OCI-LY7 (cell line): ENCODE results near the gene PIGX. TPM values are rescaled to one million over a fixed set of nuclear protein-coding genes. Genes with fewer than 3 reads are reported as not detected.

Experiments used
- Bru-seq: library from RNA; stranded (reverse); fragments of 400-500 nt; gene quantifications from one replicate; lab custom pipeline; 2021; lab: Mats Ljungman, UMichigan
- BruChase-seq, 2 experiments: library from RNA; stranded (reverse); fragments of 400-500 nt; gene quantifications; one replicate each; lab custom pipeline; 2021; lab: Mats Ljungman, UMichigan
- BruUV-seq: library from RNA; stranded (reverse); fragments of 400-500 nt; replicated peaks from 2 replicates; lab custom pipeline; 2021; lab: Mats Ljungman, UMichigan
- CTCF ChIA-PET: fragments of 300-600 bp; sonication (Branson Sonifier 250); formaldehyde crosslinking; loops from one replicate; lab custom pipeline; 2022; ENCODE audit warnings: antibody characterized with exemption; ENCODE audit not compliant: unreplicated experiment; lab: Charles Lee
- POLR2A ChIA-PET: fragments of 300-600 bp; sonication (Branson Sonifier 250); formaldehyde crosslinking; loops from one replicate; lab custom pipeline; 2022; ENCODE audit warnings: antibody characterized with exemption; lab: Charles Lee
- DNase-seq: peaks from one replicate; pipeline ENCODE4 v3.0.0-alpha.2; 2015; ENCODE audit warnings: low spot score
- H2AFZ ChIP-seq: fragments of 200-600 bp; sonication (generic), shearing (Covaris generic); 2 replicates; pipeline ENCODE4 v1.6.1; 2014; ENCODE audit warnings: mild to moderate bottlenecking, antibody characterized with exemption, low read length, moderate library complexity
- H3K27ac ChIP-seq: fragments of 200-600 bp; sonication (generic); 2 replicates; pipeline ENCODE4 v1.5.1; 2014; ENCODE audit warnings: mixed run types, low read depth, mild to moderate bottlenecking, moderate library complexity, low read length, inconsistent platforms; ENCODE audit not compliant: poor library complexity, severe bottlenecking
- H3K36me3 ChIP-seq: fragments of 200-600 bp; sonication (generic); 2 replicates; pipeline ENCODE4 v1.6.1; 2014; ENCODE audit warnings: mild to moderate bottlenecking, antibody characterized with exemption, low read length, moderate library complexity, mixed read lengths; ENCODE audit not compliant: insufficient read depth
- H3K4me1 ChIP-seq: fragments of 200-600 bp; sonication (generic); 2 replicates; pipeline ENCODE4 v1.5.1; 2014; ENCODE audit warnings: mild to moderate bottlenecking, low read length; ENCODE audit not compliant: insufficient read depth, poor library complexity, severe bottlenecking
- H3K4me2 ChIP-seq: fragments of 200-600 bp; sonication (generic); 2 replicates; pipeline ENCODE4 v1.6.1; 2014; ENCODE audit warnings: mild to moderate bottlenecking, low read length
- H3K4me3 ChIP-seq: fragments of 200-600 bp; sonication (generic); 2 replicates; pipeline ENCODE4 v1.5.1; 2014; ENCODE audit warnings: mild to moderate bottlenecking, low read depth, low read length; ENCODE audit not compliant: poor library complexity, severe bottlenecking
- H3K79me2 ChIP-seq: fragments of 200-600 bp; sonication (generic); 2 replicates; pipeline ENCODE4 v1.6.1; 2016; ENCODE audit warnings: low read depth, mild to moderate bottlenecking, low read length, moderate library complexity, mixed read lengths; ENCODE audit not compliant: insufficient read depth
- H3K9me2 ChIP-seq: fragments of 200-600 bp; sonication (generic); 2 replicates; pipeline ENCODE4 v1.6.1; 2016; ENCODE audit warnings: mild to moderate bottlenecking, low read length, mixed read lengths; ENCODE audit not compliant: insufficient read depth
- H3K9me3 ChIP-seq: fragments of 200-600 bp; sonication (generic); 2 replicates; pipeline ENCODE4 v1.6.1; 2014; ENCODE audit warnings: mild to moderate bottlenecking, mixed run types, low read length, mixed read lengths
- H4K20me1 ChIP-seq: fragments of 200-600 bp; sonication (generic); 2 replicates; pipeline ENCODE4 v1.6.1; 2014; ENCODE audit warnings: mild to moderate bottlenecking, antibody characterized with exemption, low read length, moderate library complexity, mixed read lengths; ENCODE audit not compliant: insufficient read depth
- CTCF ChIP-seq: fragments of 200-600 bp; sonication (generic); conservative IDR thresholded peaks from 2 replicates; pipeline ENCODE4 v1.5.1; 2014; ENCODE audit warnings: mild to moderate bottlenecking, antibody characterized with exemption, low read length, moderate library complexity, mixed read lengths
- EZH2phosphoT487 ChIP-seq: fragments of 200-600 bp; sonication (generic); IDR thresholded peaks from 2 replicates; pipeline ENCODE4 v1.6.1; 2018; ENCODE audit warnings: low read depth, borderline replicate concordance, mild to moderate bottlenecking, mixed run types, antibody characterized with exemption, low read length, moderate library complexity, mixed read lengths
- intact Hi-C: fragments of 100-400 bp; cut with micrococcal nuclease; formaldehyde crosslinking; loops from one replicate; pipeline ENCODE4 v1.10.0; 2022; ENCODE audit not compliant: unreplicated experiment
- long read RNA-seq: library from polyadenylated mRNA; stranded (forward); transcript quantifications from one replicate; pipeline ENCODE4 v2.0.0, GENCODE V29; 2022
- total RNA-seq, 2 experiments: library from RNA; depleted of rRNA in 1 of 2; stranded (reverse); fragments of >200 nt in 1 of 2; shearing (Covaris generic) in 1 of 2; gene quantifications; 2 replicates each; pipeline ENCODE4 v1.2.3, GENCODE V29; 2014 to 2022

PIGX gene
- total RNA-seq (2014; rRNA removed; shearing (Covaris generic)) (24.1 and 24.9 TPM in 2 replicates), total RNA-seq (2022) (31.5 and 32.4 TPM in 2 replicates), Bru-seq, nascent RNA (percentile 65 among the genes with signal in this experiment), BruChase-seq, experiment 1, labeled RNA remaining after a 6-hour chase (percentile 73 among the genes with signal in this experiment), BruChase-seq, experiment 2, labeled RNA remaining after a 2-hour chase (percentile 66 among the genes with signal in this experiment)
- long read RNA-seq, transcript PIGX-202 (6 exons, 3,057 nt): major isoform, 38 of 76 reads
- long read RNA-seq, partial matches to known transcripts: 2 of 76 reads
- long read RNA-seq, other reads (novel, unspliced or antisense): 26 of 76 reads

GRCh38 chr3:196711838-196712513 lies at the start of gene PIGX, which contains the start of gene CEP19:
TSS of gene PIGX (plus strand) at chr3:196712377.
TSS of gene CEP19 (minus strand) at chr3:196712250. CDS start at chr3:196708657, 3,593 bp downstream.
- peaks cover 13% of the 10 kb centered on the region for H3K4me1 ChIP-seq
- CTCF ChIA-PET: no interaction called here
- peak within 1 kb of the TSS; percentile 64 for H3K4me2 ChIP-seq
- intact Hi-C loops: loop anchor here (2.0 to 10.0 kb wide), 2 partner anchors 27 to 253 kb away; partner anchors contain the start of genes PAK2 and PIGZ
- no peaks in the 10 kb centered on the region for H3K9me2 ChIP-seq
- peak within 1 kb of the TSS; percentile 51 for H3K27ac ChIP-seq
- H4K20me1 ChIP-seq: no peaks in the 10 kb centered on the region
- peak within 1 kb of the TSS; percentile 86 for H3K4me3 ChIP-seq
- DNase-seq: peak; percentile 87
- H3K9me3 ChIP-seq: no peaks in the 10 kb centered on the region
- no TSS peak for BruUV-seq
- POLR2A ChIA-PET: interaction anchor here (0.6 to 1.2 kb wide), 3 partner anchors 25 to 80 kb away, joined by 3 read pairs; no protein-coding TSS in a partner anchor
- H3K36me3 ChIP-seq: no peaks in the 10 kb centered on the region
- peaks cover 4% of the 10 kb centered on the region; the same call in 1 of the 2 replicates for H3K79me2 ChIP-seq
- peak within 1 kb of the TSS; percentile 88 for H2AFZ ChIP-seq
- TF ChIP-seq CTCF: no peak
- no peak for TF ChIP-seq EZH2phosphoT487

- H3K4me2 ChIP-seq: no peak overlapping the region
- no peaks in the 10 kb centered on the region for H3K9me2 ChIP-seq
- no peaks in the 10 kb centered on the region for H3K79me2 ChIP-seq
- ChIA-PET CTCF (no interaction called here), POLR2A (interaction anchor here (0.7 kb wide), 1 partner anchor 156 kb away, joined by 3 read pairs; no protein-coding TSS in a partner anchor)
- no TSS peak for BruUV-seq
- H3K9me3 ChIP-seq: no peaks in the 10 kb centered on the region
- no peak overlapping the region for H3K27ac ChIP-seq
- no peaks in the 10 kb centered on the region for H4K20me1 ChIP-seq
- H2AFZ ChIP-seq: no peak overlapping the region
- TF ChIP-seq CTCF (no peak), EZH2phosphoT487 (no peak)
- no peak overlapping the region for H3K4me3 ChIP-seq
- H3K4me1 ChIP-seq: no peaks in the 10 kb centered on the region
- no peak for DNase-seq
- intact Hi-C loops: no loop called here
- no peaks in the 10 kb centered on the region for H3K36me3 ChIP-seq
These were observed 49.2 kb upstream of the PIGX start for GRCh38 chr3:196662711-196663571.
